Measurements from ENCODE around the gene NR2C2.

NR2C2 gene

DNA sequence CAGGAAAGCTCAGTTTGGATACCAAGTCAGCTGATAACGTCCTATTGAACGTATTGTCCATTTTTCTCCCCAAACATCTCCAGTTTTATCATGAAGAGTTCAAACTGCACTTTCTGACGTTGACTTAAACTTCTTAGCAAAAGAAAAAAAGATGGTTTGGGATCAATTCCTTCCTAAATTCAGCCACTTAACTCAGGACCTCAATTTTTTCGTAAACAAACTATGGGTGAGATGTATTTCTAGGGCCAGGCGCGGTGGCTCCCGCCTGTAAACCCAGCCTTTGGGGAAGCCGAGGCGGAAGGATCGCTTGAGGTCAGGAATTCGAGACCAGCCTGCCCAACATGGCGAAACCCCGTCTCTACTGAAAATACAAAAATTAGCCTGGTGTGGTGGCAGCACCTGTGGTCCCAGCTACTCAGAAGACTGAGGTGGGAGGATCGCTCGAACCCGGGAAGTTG is 118.2 kb downstream of the NR2C2 start:
- no peak for DNase-seq

DNA sequence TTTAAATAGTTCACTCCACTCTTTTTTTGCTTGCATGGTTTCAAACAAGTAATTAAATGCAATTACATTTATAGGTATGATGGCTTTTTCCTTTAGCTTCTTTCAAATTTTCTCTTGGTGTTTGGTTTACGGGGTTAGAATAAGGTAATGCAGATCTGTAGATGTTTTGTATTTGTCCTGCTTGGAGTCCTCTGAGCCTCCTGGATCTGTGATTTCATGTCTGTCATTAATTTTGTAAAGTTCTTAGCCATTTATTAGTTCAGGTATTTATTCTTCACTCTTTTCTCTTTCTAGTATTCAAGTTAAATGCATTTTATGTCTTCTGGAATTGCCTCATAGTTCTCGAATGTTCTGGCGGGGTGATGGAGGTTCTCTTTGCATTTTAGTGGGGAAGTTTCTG is 119.1 kb downstream of the NR2C2 start:
- DNase-seq: no peak

DNA sequence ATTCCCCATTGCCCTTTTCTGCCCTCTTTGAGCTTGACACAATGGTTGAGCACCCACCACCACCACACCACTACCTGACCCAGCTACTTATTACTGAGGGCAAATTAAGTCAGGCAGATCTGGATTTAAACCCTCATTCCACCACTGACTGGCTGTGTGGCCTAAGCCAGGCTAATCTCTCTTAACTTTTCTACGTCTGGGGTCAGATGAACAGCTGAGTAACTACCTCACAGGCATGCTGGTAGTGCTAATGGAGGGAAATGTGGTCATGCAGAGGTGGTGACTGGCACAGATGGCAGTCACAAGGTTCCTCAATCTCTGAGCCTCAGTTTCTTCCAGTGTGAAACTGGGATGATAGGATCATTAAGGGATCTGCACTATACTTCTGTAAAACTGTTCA is 122.1 kb downstream of the NR2C2 start:
- no peak for DNase-seq

DNA sequence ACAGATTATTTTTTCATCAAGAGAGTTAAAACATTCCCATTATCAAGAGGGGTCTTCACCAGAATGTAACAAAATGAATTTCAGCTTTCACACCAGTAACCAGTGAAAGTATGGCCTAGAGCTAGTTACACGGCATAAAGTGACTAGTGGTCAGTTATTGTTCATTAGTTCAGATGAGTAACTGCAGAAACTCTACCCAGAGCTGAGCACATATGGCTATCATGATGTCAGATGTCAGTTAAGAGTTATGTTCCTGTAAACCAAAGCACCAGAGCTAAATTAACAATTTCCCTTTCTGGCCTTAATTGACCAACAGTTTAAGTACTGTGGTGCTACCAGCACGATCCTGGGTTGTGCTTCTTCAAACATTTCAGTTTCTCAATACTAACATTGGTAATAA is 124.3 kb downstream of the NR2C2 start:
- DNase-seq: no peak

DNA sequence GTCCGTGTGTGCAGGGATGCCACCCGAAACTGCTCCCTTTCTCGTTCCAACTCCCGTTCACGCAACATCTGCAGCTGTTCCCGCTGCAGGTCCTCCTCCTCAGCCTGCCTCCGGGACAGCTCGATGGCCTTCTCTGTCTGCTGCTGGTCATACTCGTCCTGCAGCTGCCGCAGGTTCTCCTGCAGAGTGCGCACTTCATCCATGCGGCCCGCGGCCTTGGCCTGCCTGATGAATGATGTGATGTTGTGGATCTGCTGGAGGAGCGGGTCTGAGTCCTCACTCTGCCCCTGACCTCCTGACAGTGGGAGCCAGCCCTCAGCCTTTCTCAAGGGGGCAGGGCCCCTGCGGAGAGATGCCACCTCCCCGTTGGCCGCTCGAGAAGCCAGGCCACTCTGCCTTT is 127.1 kb downstream of the NR2C2 start:
- no peak for DNase-seq

DNA sequence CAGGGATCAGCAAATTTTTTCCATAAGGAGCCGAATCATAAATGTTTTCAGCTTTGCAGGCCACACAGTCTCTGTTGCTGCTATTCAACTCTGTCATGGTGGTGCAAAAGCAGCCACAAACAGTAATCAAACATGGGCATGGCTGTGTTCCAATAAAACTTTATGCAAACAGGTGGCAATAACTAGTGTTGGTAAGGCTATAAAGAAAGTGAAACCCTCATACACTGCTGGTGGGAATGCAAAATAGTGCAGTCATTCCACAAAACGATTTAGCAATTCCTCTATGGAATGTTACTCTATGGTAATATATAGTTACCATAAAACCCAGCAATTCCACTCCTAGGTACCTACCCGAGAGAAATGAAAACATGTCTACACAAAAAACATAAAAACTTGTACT is 131.7 kb downstream of the NR2C2 start:
- DNase-seq: no peak

DNA sequence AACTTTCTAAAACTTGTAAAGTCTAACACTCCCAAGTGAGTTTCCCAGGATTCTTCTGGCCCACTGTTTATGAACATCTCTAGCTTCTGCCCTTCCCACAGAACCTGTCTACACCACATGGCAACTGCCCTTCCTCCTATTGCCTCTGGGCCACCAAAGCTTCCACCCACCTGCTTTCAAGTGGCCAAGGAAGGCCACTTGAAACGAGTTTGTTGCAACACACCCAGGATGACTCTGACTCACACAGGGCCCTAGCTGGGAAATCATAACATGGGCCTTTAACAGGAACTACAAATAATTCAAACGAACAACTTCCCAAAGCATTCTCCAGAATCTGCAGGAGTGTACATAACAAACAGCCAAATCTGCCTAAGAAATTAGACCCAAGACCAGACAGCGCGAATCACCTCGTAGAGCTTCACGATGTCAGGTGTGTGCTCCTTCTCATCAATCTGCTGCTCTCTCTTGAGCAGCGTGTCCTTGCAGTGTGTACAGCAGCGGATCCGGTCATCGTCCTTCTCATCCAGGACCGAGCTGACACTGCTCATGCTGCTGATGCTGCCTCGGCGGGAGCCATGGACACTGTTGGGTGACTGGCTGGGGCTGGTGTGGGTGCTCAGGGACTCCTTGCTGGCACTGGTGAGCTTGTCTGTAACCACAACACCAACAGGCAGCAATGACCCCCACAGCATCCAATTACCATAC is 134.7 kb downstream of the NR2C2 start:
- no peak for DNase-seq

DNA sequence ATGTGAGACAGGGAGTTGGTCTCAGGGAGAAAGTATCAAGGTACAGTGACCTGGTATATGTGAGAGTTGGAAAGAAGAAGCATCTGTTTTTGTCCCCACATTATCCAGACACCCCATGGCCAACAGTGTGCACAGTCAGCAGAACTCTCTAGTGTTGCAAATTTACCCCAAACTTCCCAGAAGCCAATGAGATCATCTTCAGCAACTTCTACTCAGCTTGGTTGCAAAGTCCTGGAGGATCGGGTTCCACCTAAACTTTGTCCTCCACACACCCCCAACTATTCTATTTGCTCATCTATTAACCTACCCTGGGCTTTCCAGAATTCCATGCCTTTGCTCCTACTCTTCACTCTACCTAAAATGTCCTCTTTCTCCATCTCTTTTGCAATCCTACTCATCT is 135.9 kb downstream of the NR2C2 start:
- no peak for DNase-seq

DNA sequence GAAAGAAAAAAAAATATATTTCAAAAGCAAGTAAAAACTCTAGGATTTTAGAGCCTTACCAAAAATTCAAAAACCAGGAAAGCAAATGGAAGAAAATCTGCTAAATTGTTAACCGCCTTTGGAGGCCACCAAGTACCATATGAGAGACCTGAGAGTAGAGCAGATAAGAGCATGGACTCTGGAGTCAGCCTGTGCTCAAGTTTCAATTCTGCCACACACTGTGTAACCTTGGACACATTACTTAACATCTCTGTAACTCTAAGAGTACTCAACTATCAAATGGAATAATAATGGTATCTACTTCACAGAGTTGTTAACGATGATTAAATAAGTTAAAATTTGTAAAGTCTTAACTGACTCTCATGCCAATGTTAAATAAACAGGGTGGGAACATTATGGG is 138.9 kb downstream of the NR2C2 start:
- no peak for DNase-seq

DNA sequence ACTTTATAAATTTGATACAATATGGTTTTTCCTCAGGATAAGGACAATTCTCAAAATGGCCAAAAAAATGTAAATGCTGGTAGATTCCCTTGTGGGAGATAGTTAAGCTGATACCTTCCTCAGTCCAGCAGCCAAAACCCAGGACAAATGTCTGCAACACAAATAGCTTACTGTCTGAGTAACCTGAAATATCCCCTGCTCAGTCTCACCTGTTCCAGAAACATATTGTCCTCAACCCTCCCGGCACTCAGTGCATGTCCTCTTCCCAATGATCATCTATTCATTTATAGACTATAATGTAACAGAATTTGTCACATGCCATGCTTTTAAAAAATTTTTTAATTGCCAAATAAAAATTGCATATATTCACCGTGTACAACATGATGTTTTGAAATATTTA is 139.3 kb downstream of the NR2C2 start:
- no peak for DNase-seq

DNA sequence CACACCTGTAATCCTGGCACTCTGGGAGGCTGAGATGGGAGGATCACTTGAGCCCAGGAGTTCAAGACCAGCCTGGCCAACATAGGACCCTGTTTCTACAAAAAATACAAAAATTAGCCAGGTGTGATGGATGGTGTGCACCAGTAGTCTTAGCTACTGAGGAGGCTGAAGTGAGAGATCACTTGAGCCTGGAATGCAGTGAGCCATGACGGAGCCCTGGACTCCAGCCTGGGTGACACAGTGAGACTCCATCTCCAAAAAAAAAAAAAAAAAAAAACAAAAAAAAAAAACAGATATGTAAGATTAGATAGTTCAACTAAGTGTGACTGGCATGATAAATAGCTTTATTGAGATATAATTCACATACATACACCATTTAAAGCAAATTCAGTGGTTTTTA is 141.8 kb downstream of the NR2C2 start:
- no peak for DNase-seq

DNA sequence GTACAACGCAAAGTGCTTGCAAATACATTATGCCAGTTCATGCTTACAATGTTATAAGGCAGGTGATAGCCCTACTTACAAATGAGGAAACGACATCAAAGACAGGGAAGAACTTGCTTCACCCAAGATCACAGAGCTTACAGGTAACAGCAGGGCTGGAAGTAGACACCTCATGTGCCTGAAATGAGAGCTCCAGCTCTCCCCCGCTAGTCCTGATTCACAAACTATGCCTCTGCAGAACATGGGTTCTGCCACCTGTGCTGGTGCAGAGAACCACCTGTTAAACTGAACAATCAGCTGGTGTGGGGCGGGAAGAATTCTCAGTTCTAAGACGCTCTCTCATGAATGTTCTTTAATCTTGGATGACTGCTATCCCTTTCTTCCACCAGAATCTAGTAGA is 144.2 kb downstream of the NR2C2 start:
- no peak for DNase-seq

DNA sequence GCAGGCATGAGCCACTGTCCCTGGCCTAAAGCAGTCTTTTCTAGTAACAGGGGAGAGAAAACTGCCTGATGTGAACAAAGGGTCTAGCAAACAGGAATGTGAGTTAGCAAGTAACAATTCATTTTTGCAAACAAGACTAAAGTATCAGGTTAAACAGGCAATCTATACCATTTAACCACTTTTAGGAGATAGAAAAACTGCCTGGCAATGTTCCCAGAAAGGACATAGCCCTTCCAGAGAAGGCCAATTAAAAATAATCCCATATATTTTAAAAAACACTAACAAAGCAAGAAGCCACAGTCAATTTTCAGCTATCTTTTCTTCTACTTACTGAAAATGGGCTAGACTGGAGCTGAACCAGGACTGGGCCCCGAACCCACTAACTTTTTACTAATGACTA is 145.3 kb downstream of the NR2C2 start:
- DNase-seq: no peak

DNA sequence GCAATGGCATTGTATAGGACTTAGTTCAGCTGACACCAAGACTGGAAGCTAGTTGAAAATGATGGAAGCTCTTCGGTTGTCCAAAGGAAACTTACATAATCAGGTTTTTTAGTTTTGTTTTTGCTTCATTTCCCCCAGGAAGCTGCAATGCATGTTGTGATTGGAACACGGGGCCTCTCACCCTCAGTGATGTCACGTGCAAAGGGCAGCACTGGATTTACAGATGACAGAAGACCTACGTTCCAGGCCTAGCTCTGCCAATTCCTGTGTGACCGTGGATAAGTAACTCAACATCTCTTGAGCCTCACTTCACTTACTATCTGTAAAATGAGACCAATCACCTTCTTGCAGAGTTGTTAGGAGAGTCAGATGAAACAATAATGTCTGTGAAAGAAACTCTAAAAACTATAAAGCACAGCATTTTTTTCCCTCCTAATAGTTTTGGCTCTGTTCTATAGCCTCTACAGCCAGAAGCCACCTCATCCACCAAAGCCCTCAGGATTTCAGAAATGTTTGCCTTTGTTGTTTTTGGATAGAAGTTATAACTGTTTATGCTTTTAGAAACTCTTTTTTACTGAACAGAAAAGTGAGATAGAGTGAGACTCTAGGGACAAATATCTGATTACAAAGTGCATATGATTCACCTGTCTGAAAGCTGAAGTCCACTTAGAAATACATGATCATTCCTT is 146.9 kb downstream of the NR2C2 start:
- DNase-seq: no peak

DNA sequence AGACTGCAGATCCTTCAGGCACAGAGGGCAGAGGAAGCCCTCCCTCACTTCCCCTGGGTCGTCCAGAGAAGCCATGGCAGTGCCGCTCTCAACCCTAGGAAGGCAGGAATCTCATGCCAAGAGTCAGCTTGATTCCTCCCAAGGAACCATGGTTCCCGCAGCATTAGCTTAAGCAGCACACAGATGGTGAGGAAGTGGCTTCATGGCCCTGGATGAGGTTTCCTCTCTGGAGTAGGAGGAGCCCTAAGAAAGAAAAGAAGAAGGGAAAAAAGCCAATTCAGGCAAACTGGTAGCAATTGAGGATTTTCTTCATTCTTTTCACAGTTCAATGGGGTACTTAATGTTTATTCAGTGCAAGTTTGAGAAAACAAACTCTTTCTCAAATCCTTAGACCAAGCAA is 148.7 kb downstream of the NR2C2 start:
- no peak for DNase-seq

DNA sequence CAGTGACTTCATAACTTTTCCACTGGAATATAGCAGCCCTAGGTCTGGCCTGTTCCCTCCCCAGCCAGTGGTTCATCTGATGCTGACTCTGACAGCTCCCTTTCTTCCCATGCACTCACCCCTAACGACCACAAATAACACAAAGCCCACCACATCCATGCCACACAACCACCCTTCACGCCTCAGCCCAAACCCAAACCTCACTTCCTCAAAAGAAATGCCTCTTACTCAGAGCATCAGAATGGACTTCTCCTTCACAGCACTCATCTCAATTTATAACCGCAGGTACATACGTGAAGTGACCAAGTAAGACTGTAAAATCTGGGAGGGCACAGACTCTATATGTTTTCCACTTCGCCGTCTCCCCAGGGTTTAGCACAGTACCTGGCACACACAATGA is 150.5 kb downstream of the NR2C2 start:
- DNase-seq: no peak

All from NCI-H1048 (cell line).